ENCODE measurements around the gene DAB1.

Gene DAB1

GRCh38 chr1:57033222-57034001, 390.4 kb downstream of the DAB1 start:
- CTCF ChIA-PET = interaction anchor here (0.7 kb wide), 1 partner anchor 13 kb away, joined by 3 read pairs; no protein-coding TSS in a partner anchor
- Histone ChIP-seq H3K36me3 (ENCODE audit: control insufficient read depth in 2 of 2, insufficient read depth in 1 of 2, low read length in 2 of 2) (no peaks in the 10 kb centered on the region), H3K27ac (ENCODE audit: extremely low read depth, low read depth, low read length) (no peak overlapping the region), H3K9me3 (ENCODE audit: control insufficient read depth, insufficient read depth, low read depth, low read length) (no peaks in the 10 kb centered on the region), H3K4me1 (ENCODE audit: control insufficient read depth, insufficient read depth, low read length) (no peaks in the 10 kb centered on the region), H3K4me3 (ENCODE audit: low read depth, low read length) (no peak overlapping the region)
- POLR2A ChIA-PET = no interaction called here
- TF ChIP-seq ZNF335 (tag by site-specific recombination; conservative IDR thresholded peaks at IDR 0.05) (no peak), ZNF24 (tag by site-specific recombination; IDR thresholded peaks at IDR 0.05) (no peak), ZNF555 (tag by site-specific recombination; conservative IDR thresholded peaks at IDR 0.05) (no peak), KLF16 (tag by site-specific recombination; IDR thresholded peaks at IDR 0.05) (no peak), ZNF174 (tag by site-specific recombination; IDR thresholded peaks at IDR 0.05) (no peak), ZNF623 (tag by site-specific recombination; IDR thresholded peaks at IDR 0.05) (no peak), ZSCAN5A (tag by site-specific recombination; IDR thresholded peaks at IDR 0.05) (no peak), ZNF19 (tag by site-specific recombination; IDR thresholded peaks at IDR 0.05; ENCODE audit: low read depth) (no peak), ZBTB49 (tag by site-specific recombination; IDR thresholded peaks at IDR 0.05; ENCODE audit: low read depth) (no peak), SCRT2 (tag by site-specific recombination; IDR thresholded peaks at IDR 0.05) (no peak), FEZF1 (tag by site-specific recombination; IDR thresholded peaks at IDR 0.05) (no peak), ZNF132 (tag by site-specific recombination; IDR thresholded peaks at IDR 0.05; ENCODE audit: borderline replicate concordance) (no peak), ZNF184 (tag by site-specific recombination; IDR thresholded peaks at IDR 0.05) (no peak), RBAK (tag by site-specific recombination; IDR thresholded peaks at IDR 0.05) (no peak), ZNF596 (tag by site-specific recombination; IDR thresholded peaks at IDR 0.05) (no peak), WT1 (tag by site-specific recombination; IDR thresholded peaks at IDR 0.05) (no peak), ZNF677 (tag by site-specific recombination; IDR thresholded peaks at IDR 0.05) (no peak)
- TF ChIP-seq, protein P1, sequence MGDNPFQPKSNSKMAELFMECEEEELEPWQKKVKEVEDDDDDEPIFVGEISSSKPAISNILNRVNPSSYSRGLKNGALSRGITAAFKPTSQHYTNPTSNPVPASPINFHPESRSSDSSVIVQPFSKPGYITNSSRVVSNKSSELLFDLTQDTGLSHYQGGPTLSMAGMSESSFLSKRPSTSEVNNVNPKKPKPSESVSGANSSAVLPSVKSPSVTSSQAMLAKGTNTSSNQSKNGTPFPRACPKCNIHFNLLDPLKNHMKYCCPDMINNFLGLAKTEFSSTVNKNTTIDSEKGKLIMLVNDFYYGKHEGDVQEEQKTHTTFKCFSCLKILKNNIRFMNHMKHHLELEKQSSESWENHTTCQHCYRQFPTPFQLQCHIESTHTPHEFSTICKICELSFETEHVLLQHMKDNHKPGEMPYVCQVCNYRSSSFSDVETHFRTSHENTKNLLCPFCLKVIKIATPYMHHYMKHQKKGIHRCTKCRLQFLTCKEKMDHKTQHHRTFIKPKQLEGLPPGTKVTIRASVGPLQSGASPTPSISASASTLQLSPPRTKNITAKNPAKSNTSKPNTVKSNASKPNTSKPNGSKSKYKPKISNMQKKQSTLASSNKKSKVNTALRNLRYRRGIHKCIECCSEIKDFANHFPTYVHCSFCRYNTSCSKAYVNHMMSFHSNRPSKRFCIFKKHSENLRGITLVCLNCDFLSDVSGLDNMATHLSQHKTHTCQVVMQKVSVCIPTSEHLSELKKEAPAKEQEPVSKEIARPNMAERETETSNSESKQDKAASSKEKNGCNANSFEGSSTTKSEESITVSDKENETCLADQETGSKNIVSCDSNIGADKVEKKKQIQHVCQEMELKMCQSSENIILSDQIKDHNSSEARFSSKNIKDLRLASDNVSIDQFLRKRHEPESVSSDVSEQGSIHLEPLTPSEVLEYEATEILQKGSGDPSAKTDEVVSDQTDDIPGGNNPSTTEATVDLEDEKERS (tag by site-specific recombination; IDR thresholded peaks at IDR 0.05) = no peak
